Nasal cavity respiratory epithelium epithelial cell of viscerocranial mucosa (primary cell): Measurements from ENCODE around the gene RABEP1. TPM values are rescaled to one million over a fixed set of nuclear protein-coding genes. Genes with fewer than 3 reads are reported as not detected.

Experiments used
- total RNA-seq: library from RNA; depleted of rRNA; stranded (reverse); fragments of >200 nt; gene quantifications from 2 replicates; pipeline ENCODE4 v1.2.3, GENCODE V29; 2014

The RABEP1 gene, protein sequence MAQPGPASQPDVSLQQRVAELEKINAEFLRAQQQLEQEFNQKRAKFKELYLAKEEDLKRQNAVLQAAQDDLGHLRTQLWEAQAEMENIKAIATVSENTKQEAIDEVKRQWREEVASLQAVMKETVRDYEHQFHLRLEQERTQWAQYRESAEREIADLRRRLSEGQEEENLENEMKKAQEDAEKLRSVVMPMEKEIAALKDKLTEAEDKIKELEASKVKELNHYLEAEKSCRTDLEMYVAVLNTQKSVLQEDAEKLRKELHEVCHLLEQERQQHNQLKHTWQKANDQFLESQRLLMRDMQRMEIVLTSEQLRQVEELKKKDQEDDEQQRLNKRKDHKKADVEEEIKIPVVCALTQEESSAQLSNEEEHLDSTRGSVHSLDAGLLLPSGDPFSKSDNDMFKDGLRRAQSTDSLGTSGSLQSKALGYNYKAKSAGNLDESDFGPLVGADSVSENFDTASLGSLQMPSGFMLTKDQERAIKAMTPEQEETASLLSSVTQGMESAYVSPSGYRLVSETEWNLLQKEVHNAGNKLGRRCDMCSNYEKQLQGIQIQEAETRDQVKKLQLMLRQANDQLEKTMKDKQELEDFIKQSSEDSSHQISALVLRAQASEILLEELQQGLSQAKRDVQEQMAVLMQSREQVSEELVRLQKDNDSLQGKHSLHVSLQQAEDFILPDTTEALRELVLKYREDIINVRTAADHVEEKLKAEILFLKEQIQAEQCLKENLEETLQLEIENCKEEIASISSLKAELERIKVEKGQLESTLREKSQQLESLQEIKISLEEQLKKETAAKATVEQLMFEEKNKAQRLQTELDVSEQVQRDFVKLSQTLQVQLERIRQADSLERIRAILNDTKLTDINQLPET
- total RNA-seq, result 44.8 and 61.4 TPM in 2 replicates

DNA sequence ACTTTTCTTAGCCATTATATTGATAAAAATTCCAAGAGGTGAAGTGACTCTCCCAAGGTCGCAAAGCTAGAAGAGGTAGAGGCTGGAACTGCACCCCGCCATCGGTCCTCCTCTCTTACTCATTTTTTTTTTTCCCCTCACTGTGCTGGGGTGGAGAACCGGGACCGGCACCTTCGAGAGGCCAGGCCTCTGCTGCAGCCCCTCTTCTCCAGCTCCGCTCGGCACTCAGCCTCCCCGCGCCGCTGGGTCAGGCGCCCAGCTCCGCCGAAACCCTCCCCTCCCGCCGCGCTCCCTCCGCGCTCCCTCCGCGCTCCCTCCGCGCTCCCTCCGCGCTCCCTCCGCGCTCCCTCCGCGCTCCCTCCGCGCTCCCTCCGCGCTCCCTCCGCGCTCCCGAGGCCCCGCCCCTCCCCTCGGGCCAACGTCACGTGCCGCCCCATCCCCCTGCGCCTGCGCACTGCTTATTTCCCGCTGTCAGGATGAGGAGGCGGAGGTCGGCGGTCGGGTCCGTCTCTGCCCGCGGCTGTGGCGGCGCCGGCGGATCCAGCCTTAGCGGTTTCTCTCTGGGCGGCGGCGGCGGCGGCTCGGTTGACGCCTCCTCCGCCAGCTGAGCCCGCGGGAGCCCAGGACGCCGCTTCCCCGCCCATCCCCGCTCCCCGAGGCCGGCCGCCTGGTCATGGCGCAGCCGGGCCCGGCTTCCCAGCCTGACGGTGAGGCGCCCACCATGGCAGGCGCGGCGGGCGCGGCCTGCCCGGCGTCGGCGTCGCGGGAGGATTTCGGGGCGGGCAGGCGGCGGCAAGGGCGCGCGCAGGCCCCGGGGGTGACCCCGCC is at the start of gene RABEP1:
Gene RABEP1 (plus strand): TSS at position 471 of the 828 bp plus-strand sequence. CDS start 203 bp downstream, at position 674.

DNA sequence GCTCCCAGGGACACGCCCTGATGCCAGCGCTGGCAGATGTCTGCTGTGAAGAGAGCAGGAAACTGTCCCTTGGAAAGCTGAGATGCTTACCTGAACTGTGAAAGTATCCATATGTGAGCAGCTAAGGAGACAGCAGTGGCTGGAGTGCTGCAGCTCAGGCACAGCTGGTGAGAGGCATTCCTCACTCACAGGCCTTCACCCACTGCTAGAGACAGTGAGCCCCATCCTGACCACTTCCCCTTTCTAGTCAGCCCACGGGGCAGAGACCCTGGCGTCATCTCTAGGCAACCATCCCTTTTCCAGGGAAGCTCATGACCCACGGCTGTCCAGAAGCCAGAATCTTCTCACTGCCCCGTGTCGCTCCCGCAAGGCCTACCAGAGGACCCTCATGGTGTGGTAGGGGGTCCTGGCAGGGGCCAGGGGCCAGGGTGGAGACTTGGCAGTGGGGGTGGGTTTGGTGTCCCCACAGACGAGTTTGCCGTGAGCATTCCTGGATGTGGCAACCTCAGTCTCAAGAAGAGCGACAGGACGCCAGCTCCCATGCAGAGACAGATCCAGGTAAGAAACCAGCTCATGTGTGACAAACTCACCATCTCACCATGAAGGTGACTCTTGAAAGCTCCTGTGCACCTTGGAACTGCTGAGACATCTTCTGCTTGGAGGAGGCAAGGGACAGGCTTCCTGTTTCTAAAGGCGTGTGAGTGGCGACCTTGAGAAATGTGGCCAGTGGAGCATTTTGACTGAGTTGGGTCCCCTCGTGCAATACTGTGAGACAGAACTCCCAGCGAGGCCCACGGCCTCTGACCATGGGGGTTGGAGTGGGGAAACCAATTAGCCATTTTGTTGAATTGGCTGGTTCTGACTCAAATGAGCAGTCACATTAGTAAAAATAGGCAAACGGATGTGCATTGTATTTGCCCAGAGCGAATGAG is 47.2 kb upstream of the RABEP1 start, which contains the start of gene SCIMP:
Gene SCIMP (minus strand): TSS at position 216 of the 932 bp plus-strand sequence. CDS start 105 bp downstream, at position 111.

DNA sequence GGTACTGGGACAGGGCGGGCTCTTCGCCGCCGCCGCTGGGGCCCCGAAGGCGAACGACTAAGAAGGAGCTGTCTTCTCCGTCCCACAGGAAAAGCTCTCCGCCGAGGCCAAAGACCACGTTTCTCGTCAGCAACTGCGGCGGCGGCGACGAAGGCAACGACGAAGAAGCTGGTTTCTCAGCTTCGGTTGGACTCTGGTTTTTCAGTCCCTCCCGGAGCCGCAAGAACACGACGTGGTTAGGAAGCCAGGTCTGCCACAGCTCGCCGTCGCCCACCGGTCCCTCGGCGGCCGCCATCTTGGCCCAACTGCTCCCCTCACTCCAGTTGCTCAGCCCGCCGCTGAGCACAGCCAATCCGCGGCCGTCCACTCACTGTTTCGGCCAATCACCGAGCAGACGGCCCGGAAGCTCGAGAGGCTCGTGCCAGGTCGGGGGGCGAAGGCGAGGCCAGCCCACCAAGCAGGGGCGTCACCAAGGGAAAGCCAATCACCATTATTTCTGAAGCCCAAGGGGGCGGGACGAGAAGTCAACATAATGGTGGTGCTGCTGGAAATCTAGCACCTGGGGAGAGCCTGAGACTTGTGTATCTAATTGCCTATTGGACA is 137.4 kb downstream of the RABEP1 start, which contains the start of gene NUP88:
Gene NUP88 (minus strand): TSS at position 307 of the 603 bp plus-strand sequence. CDS start 12 bp downstream, at position 295.

DNA sequence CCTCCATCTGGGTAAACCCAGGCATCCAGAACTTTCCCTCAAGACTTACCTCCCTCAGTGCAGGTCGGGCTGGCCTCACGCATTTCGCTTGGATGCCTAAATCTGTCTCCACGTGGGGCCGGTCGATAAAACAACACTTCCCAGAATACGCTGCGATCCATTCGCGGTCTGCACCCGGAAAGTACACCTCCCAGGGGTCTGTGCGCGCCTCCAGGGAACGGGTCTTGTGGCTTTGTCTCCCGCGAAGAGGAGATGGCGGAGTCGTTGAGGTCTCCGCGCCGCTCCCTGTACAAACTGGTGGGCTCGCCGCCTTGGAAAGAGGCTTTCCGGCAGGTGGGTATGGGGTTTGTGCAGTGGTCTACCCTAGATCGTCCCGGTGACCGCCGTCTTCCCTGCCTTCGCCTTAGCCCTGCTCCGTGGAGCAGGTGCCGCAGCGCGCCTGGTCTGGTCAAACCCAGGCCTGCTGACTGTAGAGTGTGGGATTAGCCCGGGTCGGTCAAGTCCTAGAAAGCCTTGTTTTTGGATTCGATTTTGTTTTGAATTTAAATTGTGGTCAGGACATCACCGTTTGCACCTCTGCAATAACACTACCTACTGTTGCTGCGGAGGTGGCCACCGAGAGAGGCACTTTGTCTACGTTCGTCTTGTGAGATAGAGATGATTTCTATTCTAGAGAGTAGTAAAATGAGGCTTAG is 138.0 kb downstream of the RABEP1 start, which contains the start of gene RPAIN:
Gene RPAIN (plus strand): TSS at position 224 of the 695 bp plus-strand sequence. CDS start 29 bp downstream, at position 253.

Other genes starting within 250 kb of the RABEP1 start
- 0.50 and 0.68 TPM in 2 replicates for gene SLC52A1, start 246.9 kb upstream of the RABEP1 start, total RNA-seq
- 1.0 and 1.6 TPM in 2 replicates for gene ZFP3, start 203.8 kb upstream of the RABEP1 start, total RNA-seq
- 7.5 and 13.3 TPM in 2 replicates for gene ZNF232, start 170.4 kb upstream of the RABEP1 start, total RNA-seq
- not detected in 2 replicates for gene USP6, start 166.3 kb upstream of the RABEP1 start, total RNA-seq
- gene ZNF594, start 90.4 kb upstream of the RABEP1 start, total RNA-seq, result 2.4 and 5.8 TPM in 2 replicates
- gene SCIMP, start 47.4 kb upstream of the RABEP1 start, total RNA-seq, result not detected in 2 replicates
- gene NUP88, start 137.4 kb downstream of the RABEP1 start, total RNA-seq, result 89.6 and 99.1 TPM in 2 replicates
- gene RPAIN, start 137.9 kb downstream of the RABEP1 start, total RNA-seq, result 29.8 and 49.2 TPM in 2 replicates
- gene C1QBP, start 156.9 kb downstream of the RABEP1 start, total RNA-seq, result 221 and 444 TPM in 2 replicates
- gene DHX33, start 186.7 kb downstream of the RABEP1 start, total RNA-seq, result 15.7 and 19.9 TPM in 2 replicates
- gene DERL2, start 203.9 kb downstream of the RABEP1 start, total RNA-seq, result 22.9 and 42.7 TPM in 2 replicates
- 27.3 and 76.9 TPM in 2 replicates for gene MIS12, start 204.3 kb downstream of the RABEP1 start, total RNA-seq